Kidney (tissue), 14 donors: ENCODE data around the gene MGME1. TPM values are rescaled to one million over a fixed set of nuclear protein-coding genes. Genes with fewer than 3 reads are reported as not detected.
A peak's percentile ranks its signal among the peaks of the same experiment; 100 is the strongest.

Experiments used
- DNase-seq, 5 donors: peaks; one replicate each; pipeline ENCODE4 v3.0.0-alpha.2; 2013 to 2020
- FAIRE-seq: peaks from 2 replicates; lab custom pipeline; 2012; peaks lifted over from hg19 to GRCh38; lab: Jason Lieb, UNC
- H3K27ac ChIP-seq, 2 donors: one replicate each; pipeline ENCODE4 v1.7.0; 2013; ENCODE audit warnings: low read depth in 2 of 2, low read length in 2 of 2, inconsistent platforms in 1 of 2
- H3K27me3 ChIP-seq: one replicate; pipeline ENCODE4 v1.7.1; 2013; ENCODE audit warnings: low read length, inconsistent platforms; ENCODE audit not compliant: control insufficient read depth, insufficient read depth
- H3K36me3 ChIP-seq, 3 donors: one replicate each; pipeline versions ENCODE4 v1.7.0 to v1.7.1; 2013; ENCODE audit warnings: low read length in 3 of 3, control low read depth in 1 of 3, inconsistent platforms in 1 of 3; ENCODE audit not compliant: insufficient read depth in 3 of 3, control insufficient read depth in 2 of 3
- H3K4me1 ChIP-seq, 3 donors: one replicate each; pipeline versions ENCODE4 v1.7.0 to v1.7.1; 2013; ENCODE audit warnings: low read length in 3 of 3, inconsistent platforms in 1 of 3, low read depth in 1 of 3; ENCODE audit not compliant: control insufficient read depth in 2 of 3, insufficient read depth in 2 of 3
- H3K4me3 ChIP-seq, 3 donors: one replicate each; pipeline versions ENCODE4 v1.7.0 to v1.8.1; 2013; ENCODE audit warnings: low read length in 3 of 3, control low read depth in 1 of 3, inconsistent platforms in 1 of 3
- H3K9ac ChIP-seq, 3 donors: one replicate each; pipeline versions ENCODE4 v1.7.0 to v1.7.1; 2013; ENCODE audit warnings: low read length in 3 of 3, control low read depth in 1 of 3, inconsistent platforms in 1 of 3
- H3K9me3 ChIP-seq, 3 donors: one replicate each; pipeline versions ENCODE4 v1.7.0 to v1.7.1; 2013; ENCODE audit warnings: low read length in 3 of 3, control low read depth in 1 of 3, inconsistent platforms in 1 of 3; ENCODE audit not compliant: control insufficient read depth in 2 of 3, insufficient read depth in 1 of 3
- CTCF ChIP-seq: IDR thresholded peaks from 3 replicates; pipeline ENCODE4 v1.5.1; 2012; ENCODE audit warnings: mild to moderate bottlenecking, moderate library complexity, borderline replicate concordance; ENCODE audit not compliant: insufficient read depth; ENCODE audit errors: extremely low read depth
- intact Hi-C: fragments of 100-400 bp; cut with DNase I; formaldehyde crosslinking; loops from one replicate; pipeline ENCODE4 v1.11.1; 2022
- polyA plus RNA-seq: library from polyadenylated mRNA; stranded (reverse); fragments of 350-450 nt; fragmentation: Illumina TruSeq; extraction: RNeasy Lipid Tissue Mini Kit (QIAGEN cat#74804); gene quantifications from one replicate; pipeline ENCODE4 v1.2.3, GENCODE V29; 2014; ENCODE audit warnings: low read depth, low replicate concordance; ENCODE audit not compliant: insufficient read depth
- total RNA-seq: library from RNA; stranded (reverse); fragmentation: NEBNext Ultra II Directional; extraction: Animal tissue kit (Norgen Biotek cat#: 25700); gene quantifications from one replicate; pipeline ENCODE4 v1.2.1, GENCODE V29; 2021
- donor health status: control.
- donor health status: control.
- donor health status: control.
- donor health status: control.
- donor health status: control.
- donor health status: DM: yes; HTN: yes; CAD: no.
- donor health status: Normal renal cell carcinoma (clear cell type).

MGME1 gene
- total and polyA plus RNA-seq, 2 donors from 2014 or later = 15.5 to 16.7 TPM

- Histone ChIP-seq H3K4me1 (peaks cover 7 to 25% (median 12%) of the 10 kb centered on the region in 3 donors), H3K36me3 (no peaks in the 10 kb centered on the region), H3K4me3 (no peak overlapping the region), H3K9ac (no peak overlapping the region), H3K27me3 (no peaks in the 10 kb centered on the region), H3K27ac (no peak overlapping the region), H3K9me3 (no peaks in the 10 kb centered on the region)
- intact Hi-C loops = no loop called here
- FAIRE-seq = no peak
- no peak for TF ChIP-seq CTCF
- no peak for DNase-seq
Measured at GRCh38 chr20:17935186-17935585, 33.6 kb upstream of the MGME1 start.

GRCh38 chr20:17935761-17936160 lies 33.1 kb upstream of the MGME1 start:
- Histone ChIP-seq H3K4me3 (no peak overlapping the region), H3K36me3 (peaks cover under 1 to 4% (median 3%) of the 10 kb centered on the region in 3 donors), H3K9ac (no peak overlapping the region), H3K27me3 (no peaks in the 10 kb centered on the region), H3K27ac (no peak overlapping the region), H3K4me1 (peaks cover 7 to 25% (median 12%) of the 10 kb centered on the region in 3 donors), H3K9me3 (no peaks in the 10 kb centered on the region)
- intact Hi-C loops = no loop called here
- DNase-seq (no peak), FAIRE-seq (no peak)
- no peak for TF ChIP-seq CTCF

GRCh38 chr20:17936286-17936760 lies 32.5 kb upstream of the MGME1 start:
- peak in 2 of 5 donors; percentile 43 to 63 for DNase-seq
- no peaks in the 10 kb centered on the region for H3K9me3 ChIP-seq
- peaks cover 2 to 9% (median 3%) of the 10 kb centered on the region in 3 donors for H3K36me3 ChIP-seq
- H3K9ac ChIP-seq = no peak overlapping the region
- H3K27ac ChIP-seq = peak overlapping the region in 1 of 2 donors; percentile 54
- no peaks in the 10 kb centered on the region for H3K27me3 ChIP-seq
- TF ChIP-seq CTCF = no peak
- H3K4me1 ChIP-seq = peaks cover 7 to 25% (median 12%) of the 10 kb centered on the region in 3 donors
- peak overlapping the region in 1 of 3 donors; percentile 11 for H3K4me3 ChIP-seq
- no peak for FAIRE-seq
- intact Hi-C loops = no loop called here
